Measurements from ENCODE around the gene DARS1.
"Not testable (repeated sequence)": the region's sequence is repeated elsewhere in the genome, so short reads cannot be mapped to it uniquely, and the experiment has no call there.

The DARS1 gene

GRCh38 chr2:135984199-135985017 lies 1.0 kb downstream of the DARS1 start:
- DNase-seq (ENCODE audit: low spot score) = no peak

- no peak for DNase-seq (ENCODE audit: low spot score)
Observed at GRCh38 chr2:135980434-135981079, 4.9 kb downstream of the DARS1 start.

DNA sequence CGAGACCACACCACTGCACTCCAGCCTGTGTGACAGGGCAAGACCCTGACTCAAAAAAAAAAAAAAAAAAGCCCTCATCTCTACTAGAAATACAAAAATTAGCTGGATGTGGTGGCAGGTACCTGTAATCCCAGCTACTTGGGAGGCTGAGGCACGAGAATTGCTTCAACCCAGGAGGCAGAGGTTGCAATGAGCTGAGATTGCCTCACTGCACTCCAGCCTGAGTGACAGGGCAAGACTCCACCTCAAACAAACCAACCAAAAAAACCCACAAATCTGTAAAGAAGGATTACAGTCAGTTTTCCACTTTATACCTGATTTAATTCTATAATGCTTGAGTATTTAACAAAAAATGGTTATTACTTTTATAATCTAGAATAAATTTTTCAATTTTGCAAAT lies 9.7 kb downstream of the DARS1 start:
- DNase-seq (ENCODE audit: low spot score) = no peak

DNA sequence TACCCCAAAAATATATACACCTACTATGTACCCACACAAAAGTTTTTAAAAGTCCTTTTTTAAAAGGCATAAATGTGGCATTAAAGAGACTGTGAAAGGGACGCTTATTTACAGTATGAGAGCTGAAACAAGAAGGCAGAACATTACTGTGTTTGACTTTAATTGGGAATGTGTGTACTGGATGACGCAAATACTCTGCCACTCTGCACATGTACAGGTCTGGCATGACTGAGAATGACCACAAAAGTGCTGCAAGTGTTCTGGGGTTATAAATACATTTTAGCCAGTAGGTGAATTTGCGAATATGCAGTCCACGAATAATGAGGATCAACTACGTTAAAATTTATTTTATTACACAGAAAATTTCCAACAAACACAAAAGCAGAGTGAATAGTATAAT lies 11.4 kb downstream of the DARS1 start:
- no peak for DNase-seq (ENCODE audit: low spot score)

GRCh38 chr2:135969655-135970387 lies 15.6 kb downstream of the DARS1 start:
- DNase-seq (ENCODE audit: low spot score) = no peak

DNA sequence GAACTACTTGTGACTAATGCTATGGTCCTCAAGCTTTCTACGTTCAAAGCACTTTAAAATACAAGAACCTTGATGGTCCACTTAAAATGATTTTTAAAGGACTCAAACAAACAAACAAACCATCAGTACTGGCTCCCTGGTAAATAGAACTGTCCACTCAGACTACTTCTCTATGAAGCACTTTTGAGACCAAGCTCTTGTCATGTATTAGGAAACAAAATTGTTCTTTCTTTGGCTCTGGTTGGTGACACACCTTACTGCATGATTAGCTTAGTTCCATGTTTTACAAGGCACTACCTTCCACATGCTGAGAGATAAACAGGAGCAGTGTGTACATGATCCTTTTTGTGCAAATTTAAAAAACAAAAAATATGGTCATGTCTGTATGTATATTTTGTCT lies 19.7 kb downstream of the DARS1 start:
- DNase-seq (ENCODE audit: low spot score) = no peak

GRCh38 chr2:135964404-135964803 lies 21.0 kb downstream of the DARS1 start:
- DNase-seq (ENCODE audit: low spot score) = not testable (repeated sequence)

DNA sequence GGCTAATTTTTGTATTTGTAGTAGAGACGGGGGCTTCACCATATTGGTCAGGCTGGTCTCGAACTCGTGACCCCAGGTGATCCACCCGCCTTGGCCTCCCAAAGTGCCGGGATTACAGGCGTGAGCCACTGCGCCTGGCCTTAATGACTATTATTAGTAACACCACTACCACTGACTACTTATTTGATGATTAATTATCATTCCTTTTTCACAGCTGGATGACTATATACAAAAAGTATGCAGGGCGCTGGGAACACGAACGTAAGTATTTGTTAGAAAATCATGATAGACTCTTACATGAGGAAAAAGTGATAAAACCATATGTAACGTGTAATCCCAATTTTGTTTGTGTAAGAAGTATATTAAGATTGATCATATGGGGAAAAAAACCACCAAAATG lies 21.6 kb downstream of the DARS1 start:
- DNase-seq (ENCODE audit: low spot score) = no peak

DNA sequence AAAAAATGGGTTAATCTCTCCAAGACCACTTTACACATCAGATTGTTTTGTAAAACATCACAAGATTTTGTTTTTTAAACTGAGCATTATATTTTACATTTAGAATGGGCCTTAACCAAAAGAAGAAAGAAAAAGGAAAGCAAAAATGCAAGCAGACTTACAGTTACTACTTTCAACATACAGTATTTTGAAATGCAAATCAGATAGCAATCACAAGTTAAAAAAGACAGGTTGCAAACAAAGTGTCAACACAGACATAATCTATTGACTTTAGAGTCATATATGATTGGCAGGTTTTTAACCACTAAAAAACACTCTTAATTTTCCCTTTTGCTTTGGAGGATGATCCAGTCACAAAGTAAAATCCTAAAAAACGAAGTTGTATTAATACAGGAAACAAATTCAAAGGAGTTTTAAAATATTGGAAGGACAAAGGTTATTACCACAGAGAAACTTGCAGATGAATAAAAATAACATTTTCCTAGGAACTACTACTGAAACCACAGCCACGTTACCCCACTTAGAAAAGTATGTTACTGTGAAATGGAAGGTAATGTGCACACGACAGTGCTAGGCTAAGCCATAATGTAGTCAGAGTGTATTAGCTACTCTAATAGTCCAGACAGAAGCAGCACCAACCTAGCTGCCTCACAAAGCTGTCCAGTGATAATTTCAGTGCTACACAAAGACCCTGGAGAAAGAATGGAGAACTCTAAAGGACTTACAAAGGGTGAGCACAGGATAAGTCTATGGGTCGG lies 22.9 kb downstream of the DARS1 start:
- DNase-seq (ENCODE audit: low spot score) = no peak

- peak; percentile 29 for DNase-seq (ENCODE audit: low spot score)
Observed at GRCh38 chr2:135960656-135961551, 24.5 kb downstream of the DARS1 start.

GRCh38 chr2:135960150-135960549 lies 25.3 kb downstream of the DARS1 start:
- DNase-seq (ENCODE audit: low spot score) = no peak

DNA sequence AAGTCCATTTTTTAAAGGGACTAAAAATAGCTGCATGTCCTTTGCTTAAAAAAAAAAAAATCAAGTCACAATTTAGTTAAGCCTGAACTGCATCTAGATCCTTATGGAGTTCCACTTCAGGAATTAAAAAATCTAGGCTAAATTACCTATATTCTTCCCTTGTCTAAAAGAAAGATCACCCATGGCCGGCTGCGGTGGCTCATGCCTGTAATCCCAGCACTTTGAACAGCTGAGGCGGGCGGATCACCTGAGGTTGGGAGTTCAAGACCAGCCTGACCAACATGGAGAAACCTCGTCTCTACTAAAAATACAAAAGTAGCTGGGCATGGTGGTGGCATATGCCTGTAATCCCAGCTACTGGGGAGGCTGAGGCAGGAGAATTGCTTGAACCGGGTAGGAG lies 26.5 kb downstream of the DARS1 start:
- DNase-seq (ENCODE audit: low spot score) = not testable (repeated sequence)

- DNase-seq (ENCODE audit: low spot score) = no peak
Observed at GRCh38 chr2:135954020-135954601, 31.3 kb downstream of the DARS1 start.

GRCh38 chr2:135952891-135953290 lies 32.5 kb downstream of the DARS1 start:
- DNase-seq (ENCODE audit: low spot score) = no peak

DNA sequence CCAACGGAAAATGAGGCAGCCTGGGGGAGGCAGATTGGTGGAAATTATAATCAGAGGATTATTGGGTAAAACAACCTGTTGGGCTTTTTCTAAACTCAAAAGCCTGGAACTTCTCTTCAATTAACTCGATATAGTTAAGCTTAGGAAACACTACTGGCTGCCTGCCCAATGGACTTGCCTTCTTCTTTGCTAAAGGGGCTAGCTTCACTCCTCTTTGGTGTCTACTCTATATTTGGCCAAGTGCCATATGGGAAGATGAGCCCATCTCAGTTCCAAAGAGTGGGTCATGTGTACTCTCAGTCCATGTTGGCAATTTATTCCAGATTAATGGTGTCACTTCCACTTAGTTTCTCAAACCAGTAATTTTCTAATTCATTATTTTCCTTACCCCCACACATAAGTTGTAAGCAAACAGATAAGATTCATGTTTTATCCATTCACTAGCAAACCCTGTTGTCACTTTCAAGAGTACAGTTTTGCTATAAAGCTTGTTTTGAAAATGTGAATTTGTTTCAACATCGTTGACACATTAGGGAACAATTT lies 34.3 kb downstream of the DARS1 start:
- DNase-seq (ENCODE audit: low spot score) = no peak

DNA sequence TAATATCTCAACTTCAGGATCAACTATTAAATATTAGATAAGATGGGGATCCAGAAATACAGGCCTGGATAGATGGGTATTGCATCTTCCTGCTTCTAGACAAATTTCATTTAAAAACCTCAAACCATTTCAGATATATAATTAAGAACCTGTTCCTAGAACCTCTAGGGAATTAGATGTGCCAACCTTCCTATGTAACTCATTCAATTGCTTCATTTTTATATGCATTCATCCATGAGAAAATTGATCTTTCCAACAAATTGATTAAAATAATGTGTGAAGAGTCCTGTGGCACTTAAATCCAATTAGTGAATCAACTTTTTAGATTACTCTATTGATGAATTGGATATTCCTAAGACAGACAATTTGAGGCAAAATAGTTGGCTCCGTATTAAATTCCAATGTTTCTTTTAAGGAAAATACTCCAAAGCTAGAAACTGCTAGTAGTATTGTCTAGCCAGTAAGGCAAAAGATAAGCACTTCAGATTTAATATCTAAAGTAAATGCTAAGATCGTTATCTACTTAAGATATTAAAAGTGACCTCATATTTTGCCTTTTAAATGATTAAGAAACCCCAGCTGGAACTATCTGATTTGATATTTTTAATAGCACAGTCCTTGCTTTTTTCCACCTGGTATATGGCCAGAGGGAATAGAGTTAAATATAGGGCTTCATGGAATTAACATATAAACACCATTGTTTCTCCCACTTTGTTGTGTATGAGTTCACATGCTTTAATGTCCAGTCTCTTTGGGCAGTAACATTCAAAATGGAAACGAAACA lies 35.8 kb downstream of the DARS1 start:
- no peak for DNase-seq (ENCODE audit: low spot score)

DNA sequence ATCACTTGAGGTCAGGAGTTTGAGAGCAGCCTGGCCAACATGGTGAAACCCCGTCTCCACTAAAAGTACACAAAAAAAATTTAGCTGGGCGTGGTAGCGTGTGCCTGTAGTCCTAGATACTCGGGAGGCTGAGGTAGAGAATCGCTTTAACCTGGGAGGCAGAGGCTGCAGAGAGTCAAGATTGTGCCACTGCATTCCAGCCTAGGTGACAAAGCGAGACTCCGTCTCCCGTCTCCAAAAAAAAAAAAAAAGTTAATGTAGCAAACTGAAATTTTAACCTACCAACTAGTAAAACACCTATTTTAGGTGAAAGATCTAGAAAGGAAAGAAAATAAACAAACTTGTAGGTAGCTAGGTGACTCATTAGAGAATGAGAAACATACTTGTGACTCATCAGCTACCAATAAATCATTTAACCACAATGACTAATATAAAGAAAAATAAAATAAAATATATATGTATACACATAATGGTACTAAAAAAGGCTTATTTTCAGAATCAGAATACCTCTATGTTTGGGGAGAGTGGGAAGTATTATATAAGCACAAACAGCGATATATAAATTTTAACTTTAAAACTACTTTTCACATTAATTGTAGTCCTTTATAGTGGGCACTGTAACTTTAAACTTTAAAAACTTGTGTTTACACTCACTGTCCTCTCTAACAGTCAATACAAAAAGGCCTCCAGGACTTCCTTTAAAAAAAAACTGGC lies 36.6 kb downstream of the DARS1 start:
- peak; percentile 70 for DNase-seq (ENCODE audit: low spot score)

DNA sequence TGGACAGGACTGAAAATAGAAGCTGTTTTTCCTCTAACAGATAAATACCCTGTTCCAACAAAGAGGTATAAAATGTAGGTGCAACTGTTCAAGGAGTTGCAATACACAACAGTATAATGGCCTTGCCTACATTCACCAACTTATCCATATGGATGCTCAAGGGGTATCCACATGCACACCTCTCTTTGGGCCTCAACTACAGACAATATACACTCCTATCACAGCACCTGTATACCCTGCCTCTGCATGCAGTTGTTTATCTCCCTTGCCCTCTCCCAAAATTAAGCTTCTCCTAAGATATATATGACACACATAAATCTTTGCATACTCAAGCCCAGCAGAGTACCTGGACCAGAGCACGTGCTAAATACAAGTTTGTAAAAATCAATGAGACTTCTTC lies 37.3 kb downstream of the DARS1 start:
- DNase-seq (ENCODE audit: low spot score) = no peak

GRCh38 chr2:135947483-135947882 lies 37.9 kb downstream of the DARS1 start:
- no peak for DNase-seq (ENCODE audit: low spot score)

Measured in kidney capillary endothelial cell (primary cell).